Loucy (cell line): ENCODE measurements around the gene TENM4.

ENCODE experiments used
- EZH2phosphoT487 ChIP-seq: fragments of 200-600 bp; IDR thresholded peaks from 2 replicates; pipeline ENCODE4 v1.6.1; 2018; ENCODE audit warnings: antibody characterized with exemption, mild to moderate bottlenecking, moderate library complexity, borderline replicate concordance
- TF ChIP-seq, protein P1 (sequence below): fragments of 200-600 bp; sonication (generic); conservative IDR thresholded peaks from 2 replicates; pipeline ENCODE4 v1.5.1; 2014; ENCODE audit warnings: mild to moderate bottlenecking, antibody characterized with exemption, low read length

DNA sequence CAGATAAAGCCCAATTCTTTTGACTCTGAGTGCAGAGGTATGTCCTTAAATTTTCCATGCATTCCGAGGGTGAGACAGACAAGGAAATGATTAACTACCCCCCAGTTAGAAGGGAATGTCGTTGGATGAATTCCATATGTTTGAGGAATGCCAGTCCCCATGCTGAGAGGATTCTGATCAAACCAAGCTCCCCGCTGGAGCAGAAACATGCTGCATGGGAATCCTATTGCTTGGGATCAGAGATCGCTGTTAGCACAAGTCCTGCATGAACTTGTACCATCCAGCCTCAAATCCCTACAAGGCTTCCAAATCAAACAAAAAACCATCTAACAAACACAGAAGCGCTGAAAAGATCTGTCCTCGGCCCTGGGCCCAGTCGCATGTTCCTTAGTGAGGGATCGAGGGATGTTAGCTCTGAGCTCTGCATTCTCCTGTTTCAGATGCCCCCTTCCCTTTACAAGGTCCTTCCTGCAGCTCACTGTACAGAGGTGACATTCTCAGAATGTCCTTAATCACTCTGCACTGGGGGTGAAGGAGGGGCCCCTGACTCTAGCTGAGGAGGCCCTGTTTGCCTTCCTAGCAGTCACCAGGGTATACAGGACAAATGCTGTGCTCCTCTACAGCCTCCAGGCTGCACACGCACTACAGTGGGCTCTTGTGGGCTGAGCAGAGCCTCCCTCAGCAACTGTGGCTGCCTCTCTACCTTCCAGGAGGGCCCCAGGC lies 353.4 kb downstream of the TENM4 start:
- TF ChIP-seq, protein P1, sequence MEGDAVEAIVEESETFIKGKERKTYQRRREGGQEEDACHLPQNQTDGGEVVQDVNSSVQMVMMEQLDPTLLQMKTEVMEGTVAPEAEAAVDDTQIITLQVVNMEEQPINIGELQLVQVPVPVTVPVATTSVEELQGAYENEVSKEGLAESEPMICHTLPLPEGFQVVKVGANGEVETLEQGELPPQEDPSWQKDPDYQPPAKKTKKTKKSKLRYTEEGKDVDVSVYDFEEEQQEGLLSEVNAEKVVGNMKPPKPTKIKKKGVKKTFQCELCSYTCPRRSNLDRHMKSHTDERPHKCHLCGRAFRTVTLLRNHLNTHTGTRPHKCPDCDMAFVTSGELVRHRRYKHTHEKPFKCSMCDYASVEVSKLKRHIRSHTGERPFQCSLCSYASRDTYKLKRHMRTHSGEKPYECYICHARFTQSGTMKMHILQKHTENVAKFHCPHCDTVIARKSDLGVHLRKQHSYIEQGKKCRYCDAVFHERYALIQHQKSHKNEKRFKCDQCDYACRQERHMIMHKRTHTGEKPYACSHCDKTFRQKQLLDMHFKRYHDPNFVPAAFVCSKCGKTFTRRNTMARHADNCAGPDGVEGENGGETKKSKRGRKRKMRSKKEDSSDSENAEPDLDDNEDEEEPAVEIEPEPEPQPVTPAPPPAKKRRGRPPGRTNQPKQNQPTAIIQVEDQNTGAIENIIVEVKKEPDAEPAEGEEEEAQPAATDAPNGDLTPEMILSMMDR, result no peak
- TF ChIP-seq EZH2phosphoT487, result no peak
